Globus pallidus (tissue), 1 donor: Measurements from ENCODE around the gene MMP24OS.
A peak's percentile ranks its signal among the peaks of the same experiment; 100 is the strongest.

Experiments
- DNase-seq: peaks from one replicate; pipeline ENCODE4 v3.0.0-alpha.2; 2015; ENCODE audit warnings: low spot score

Gene MMP24OS

DNA sequence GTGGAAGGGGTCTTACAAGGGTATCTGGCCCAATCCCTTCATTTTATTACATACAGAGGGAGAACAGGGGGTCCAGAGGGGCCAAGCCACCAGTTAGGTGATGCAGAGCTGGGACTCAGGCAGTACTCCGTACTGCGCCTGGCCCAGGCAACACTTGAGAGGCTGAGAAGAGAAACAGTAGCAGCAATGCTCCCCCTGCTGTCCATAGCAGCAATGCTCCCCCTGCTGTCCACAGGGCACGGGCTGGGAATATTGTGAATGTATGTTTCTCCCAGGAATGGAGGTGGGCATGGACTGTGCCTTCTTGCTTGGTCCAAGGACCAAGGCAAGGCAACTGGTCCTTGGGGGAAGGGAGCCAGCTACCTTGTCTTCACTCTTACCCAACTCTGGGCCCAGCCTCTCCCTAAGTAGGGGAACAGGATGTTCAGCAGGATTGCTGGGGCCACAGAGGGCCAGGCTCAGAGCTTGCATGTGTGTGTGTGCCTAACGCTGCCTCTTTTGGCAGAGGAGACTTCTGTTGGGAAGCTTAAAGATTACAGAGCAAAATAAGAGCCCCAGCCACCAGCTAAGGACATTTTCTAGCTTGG, 29.1 kb upstream of the MMP24OS start:
- DNase-seq, result peak; percentile 47

GRCh38 chr20:35305682-35306556, 28.0 kb upstream of the MMP24OS start:
- no peak for DNase-seq

- DNase-seq, result no peak
These were observed 27.0 kb upstream of the MMP24OS start for GRCh38 chr20:35304956-35305355.

DNA sequence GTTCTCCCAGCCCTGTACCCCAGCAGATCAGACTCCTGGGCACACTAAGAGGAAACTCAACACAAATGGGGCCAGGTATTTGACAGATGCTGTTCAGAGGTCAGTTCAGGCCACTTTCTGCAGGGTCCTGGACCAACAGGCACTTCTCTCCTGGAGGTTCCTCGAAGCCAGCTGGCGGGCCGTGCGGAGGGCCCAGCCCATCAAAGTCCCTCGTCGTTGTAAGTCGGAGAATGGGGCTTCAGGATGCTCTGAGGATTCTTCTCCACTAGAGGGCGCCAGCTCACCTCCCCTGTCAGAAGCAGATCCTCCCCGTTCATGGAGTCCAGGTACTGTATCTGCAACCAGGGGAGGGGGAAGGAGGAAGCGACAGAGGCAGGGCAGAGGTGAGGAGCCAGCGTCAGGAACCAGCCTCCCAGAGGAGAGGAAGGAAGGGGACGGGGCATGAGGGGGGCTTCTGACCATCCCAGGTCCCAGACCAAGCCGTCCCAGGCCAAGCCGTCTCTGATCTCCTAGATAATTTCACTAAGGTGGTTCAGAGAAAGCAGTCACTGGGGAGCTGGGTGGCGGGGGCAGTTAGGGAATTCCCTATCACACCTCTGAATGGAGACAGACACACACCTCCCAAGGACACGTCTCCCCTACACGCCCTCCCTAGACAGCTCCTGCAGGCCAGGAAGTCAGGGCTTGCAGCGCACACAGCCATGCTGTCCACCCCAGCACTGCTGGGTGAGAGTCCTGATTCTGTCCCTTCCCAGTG, 26.0 kb upstream of the MMP24OS start:
- DNase-seq, result peak; percentile 60

- no peak for DNase-seq
These were observed 25.4 kb upstream of the MMP24OS start for GRCh38 chr20:35303382-35303734.

DNA sequence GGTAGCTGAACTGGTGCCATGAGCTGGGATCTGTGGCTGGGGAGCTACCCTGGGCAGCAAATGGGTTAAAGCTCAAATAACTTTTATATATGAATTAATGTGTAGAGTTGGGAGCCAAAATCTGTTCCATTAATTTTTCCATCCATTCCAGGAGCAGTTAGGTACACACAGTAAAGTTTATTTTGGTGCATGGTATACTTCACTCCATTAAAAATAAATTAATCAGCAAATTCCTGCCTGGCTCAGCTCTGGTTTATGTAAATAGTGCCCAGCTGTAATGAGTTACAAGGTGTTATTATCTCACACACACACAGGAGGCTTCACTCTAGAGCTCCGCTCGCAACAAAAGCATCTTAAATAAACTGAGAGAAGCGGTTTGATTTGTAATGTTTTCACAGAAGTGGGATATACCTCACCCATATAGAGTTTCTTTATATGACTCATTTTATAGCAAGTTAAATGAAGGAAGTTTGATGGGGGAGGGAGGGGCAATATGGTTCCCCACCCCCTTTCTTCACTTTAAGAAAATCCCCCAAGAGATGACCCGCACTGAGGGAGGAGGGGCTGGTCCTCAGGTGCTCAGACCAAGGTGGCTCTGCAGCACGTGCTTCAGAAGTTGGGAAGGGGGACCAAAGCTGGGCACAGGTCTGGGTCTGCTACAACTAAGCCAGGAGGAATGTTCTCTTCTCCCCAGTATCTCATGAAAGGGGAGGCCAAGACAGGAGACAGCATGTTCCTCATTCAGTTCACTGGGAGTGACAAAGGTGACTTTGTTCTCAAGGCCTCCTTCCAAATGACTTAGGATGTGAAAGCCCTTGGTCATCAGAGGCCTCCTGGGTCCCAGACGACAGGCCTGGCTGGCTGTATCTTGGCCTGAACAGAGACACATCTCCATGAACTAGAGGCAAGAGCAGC, 24.8 kb upstream of the MMP24OS start:
- no peak for DNase-seq

- DNase-seq, result no peak
These were observed 23.5 kb upstream of the MMP24OS start for GRCh38 chr20:35301426-35301825.

- DNase-seq, result no peak
These were observed 22.7 kb upstream of the MMP24OS start for GRCh38 chr20:35300469-35301262.

DNA sequence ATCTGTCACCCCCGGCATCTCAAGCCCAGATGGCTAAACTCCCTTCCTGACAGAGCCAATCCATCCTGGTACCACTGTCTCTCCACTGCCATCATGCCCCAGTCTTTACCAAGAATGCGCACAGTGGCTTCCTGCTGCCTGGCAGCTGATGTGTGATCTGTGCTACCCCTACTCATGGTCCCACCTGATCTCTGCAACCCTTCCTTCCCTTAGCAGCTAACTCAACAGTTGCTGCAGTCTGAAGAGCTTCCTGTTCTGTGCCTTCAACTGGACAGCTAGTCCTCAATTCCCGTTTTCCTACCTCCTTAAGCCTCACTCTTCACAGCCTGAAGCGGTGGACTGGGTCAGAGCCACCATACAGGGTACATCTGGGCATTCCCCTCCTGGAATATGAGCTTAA, 21.9 kb upstream of the MMP24OS start:
- DNase-seq, result no peak

DNA sequence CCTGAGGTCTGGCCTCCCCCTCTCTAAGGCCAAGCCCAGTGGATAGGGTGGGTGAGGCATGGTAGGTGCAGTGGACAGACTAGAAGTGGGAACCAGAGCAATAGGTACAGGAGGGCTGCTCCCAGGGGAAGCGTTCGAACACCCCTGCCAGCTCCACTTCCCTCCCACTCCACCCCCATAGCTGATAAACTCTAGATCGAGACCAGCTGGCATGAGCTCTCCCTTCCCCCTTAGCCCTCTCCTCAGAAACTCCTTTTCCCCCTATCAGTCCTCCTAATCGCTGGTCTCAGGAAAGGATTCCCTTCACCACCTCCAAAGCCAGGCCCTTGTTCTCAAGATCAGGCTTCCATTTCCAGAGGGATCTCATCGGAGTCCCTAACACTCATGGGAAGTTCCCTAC, 20.3 kb upstream of the MMP24OS start:
- no peak for DNase-seq

DNA sequence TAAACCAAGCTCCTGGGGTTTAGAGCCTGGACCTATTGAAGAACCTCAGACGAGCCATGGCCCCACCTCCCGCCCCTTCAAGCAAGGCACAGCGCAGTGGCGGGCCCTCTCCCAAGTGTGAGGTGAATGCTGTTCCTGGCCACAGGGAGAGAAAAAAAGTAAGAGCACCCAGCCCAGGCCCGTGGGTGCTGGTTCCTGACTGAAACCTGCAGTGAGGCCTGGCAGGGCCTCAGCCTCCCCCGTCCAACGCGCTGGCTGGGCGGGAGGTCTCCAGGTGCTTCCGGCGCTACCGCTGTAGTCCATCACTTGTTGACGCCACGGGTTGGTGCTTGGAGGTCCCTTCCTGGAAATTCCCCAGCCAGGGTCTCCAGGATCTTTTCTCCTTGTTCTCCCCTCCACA, 19.8 kb upstream of the MMP24OS start:
- no peak for DNase-seq

DNA sequence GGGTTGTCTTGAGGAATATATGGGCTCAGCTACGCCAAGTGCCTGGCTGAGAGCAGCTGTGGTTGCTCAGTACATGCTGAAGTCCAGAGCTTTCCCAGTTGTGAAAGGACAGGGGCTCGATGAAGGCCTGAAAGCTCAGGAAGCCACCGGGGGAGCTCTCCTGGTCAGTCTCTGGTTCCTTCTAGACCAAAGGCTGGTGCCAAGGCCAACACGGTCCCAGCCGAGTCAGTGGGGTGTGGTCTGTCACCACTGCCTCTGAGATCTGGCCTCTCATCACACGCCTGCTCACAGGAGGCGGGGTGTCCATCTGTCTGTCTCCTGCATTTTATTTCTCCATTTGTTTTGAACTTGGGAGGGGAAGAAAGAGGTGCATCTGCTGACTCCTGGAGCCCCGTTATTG, 19.2 kb upstream of the MMP24OS start:
- no peak for DNase-seq

GRCh38 chr20:35296101-35296554, 18.2 kb upstream of the MMP24OS start:
- DNase-seq, result no peak

DNA sequence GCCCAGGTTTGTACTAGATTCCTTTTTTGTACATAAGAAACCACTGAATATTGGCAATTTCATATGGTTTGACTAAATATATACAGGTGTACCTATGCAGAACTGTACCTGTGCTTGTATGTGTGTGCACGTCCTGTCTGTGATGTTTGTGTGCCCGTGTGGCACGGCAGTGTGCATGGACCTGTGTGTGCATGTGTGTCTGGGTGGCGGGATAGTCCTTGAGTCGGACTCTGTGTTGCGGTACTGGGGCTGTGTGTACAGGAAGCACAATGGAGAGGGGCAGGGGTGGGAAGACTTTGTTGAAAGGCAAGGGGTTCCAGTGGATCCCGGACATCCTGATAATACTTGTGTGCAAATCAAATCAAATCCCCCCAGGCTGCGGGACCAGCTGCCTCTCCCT, 17.8 kb upstream of the MMP24OS start:
- no peak for DNase-seq

- DNase-seq, result no peak
These were observed 17.1 kb upstream of the MMP24OS start for GRCh38 chr20:35295058-35295457.

GRCh38 chr20:35294293-35294685, 16.4 kb upstream of the MMP24OS start:
- no peak for DNase-seq

- no peak for DNase-seq
These were observed 15.7 kb upstream of the MMP24OS start for GRCh38 chr20:35293303-35294292.

DNA sequence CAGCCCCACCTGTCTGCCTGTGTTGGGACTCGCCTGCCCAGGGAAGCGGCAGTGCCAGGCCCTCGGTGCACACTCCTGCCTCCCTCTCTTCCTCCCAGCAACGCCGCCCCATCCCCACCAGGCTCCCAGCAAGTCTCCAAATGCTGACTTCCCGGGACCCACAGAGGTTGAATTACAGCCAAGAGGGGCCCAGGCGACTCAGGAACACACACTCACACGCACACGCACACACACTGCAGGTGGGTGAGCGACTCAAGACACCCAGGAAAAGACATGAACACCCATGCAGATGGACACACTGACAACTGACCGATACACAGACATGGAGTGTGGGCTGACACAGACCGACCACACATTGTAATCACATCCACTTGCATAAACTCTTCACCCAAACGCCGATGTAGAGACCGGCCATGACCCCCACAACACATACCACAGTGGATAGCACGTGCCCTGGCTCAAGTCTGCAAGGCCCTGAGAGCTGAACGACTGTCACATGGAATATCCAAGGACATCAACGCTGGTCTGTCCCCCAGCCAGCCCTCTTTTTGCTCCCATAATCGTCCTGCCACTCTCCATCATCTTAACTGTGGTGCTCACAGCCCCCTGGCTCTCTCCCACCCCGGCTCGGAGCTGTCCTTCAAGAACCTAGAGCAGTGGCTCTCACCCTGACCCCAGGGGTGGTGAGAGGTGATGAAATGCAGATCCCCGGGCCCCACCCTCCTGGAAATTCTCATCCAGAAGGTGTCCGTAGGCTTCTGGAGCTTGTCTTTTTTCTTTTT, 14.8 kb upstream of the MMP24OS start:
- no peak for DNase-seq
